Measurements from ENCODE around the gene LAMA3.
A peak's percentile ranks its signal among the peaks of the same experiment; 100 is the strongest.

LAMA3 gene

GRCh38 chr18:23970161-23971096 lies 281.2 kb downstream of the LAMA3 start:
- no peak overlapping the region for H3K27ac ChIP-seq (ENCODE audit: extremely low read depth, low read depth, low read length)
- no peaks in the 10 kb centered on the region for H3K4me1 ChIP-seq (ENCODE audit: control insufficient read depth, insufficient read depth, low read length)
- ChIA-PET CTCF (interaction anchor here (0.6 to 0.7 kb wide), 2 partner anchors 184 to 277 kb away, joined by 3 read pairs; no protein-coding TSS in a partner anchor), POLR2A (no interaction called here)
- no peak overlapping the region for H3K4me3 ChIP-seq (ENCODE audit: low read depth, low read length)
- H3K9me3 ChIP-seq (ENCODE audit: control insufficient read depth, insufficient read depth, low read depth, low read length) = no peaks in the 10 kb centered on the region
- H3K36me3 ChIP-seq (ENCODE audit: control insufficient read depth in 2 of 2, insufficient read depth in 1 of 2, low read length in 2 of 2) = no peaks in the 10 kb centered on the region
- no peak for TF ChIP-seq PRDM2 (tag by site-specific recombination; IDR thresholded peaks at IDR 0.05; ENCODE audit: borderline replicate concordance)
- 0 out of 2 replicates have a peak, but pooled peaks have one; percentile 54 for TF ChIP-seq ZNF121 (tag by site-specific recombination; IDR thresholded peaks at IDR 0.05)
- TF ChIP-seq AEBP2 (tag by site-specific recombination; IDR thresholded peaks at IDR 0.05; ENCODE audit: borderline replicate concordance) = no peak
- TF ChIP-seq ZNF521 (tag by site-specific recombination; IDR thresholded peaks at IDR 0.05) = no peak
- TF ChIP-seq ZNF768 (tag by site-specific recombination; IDR thresholded peaks at IDR 0.05) = no peak
- no peak for TF ChIP-seq ZNF555 (tag by site-specific recombination; conservative IDR thresholded peaks at IDR 0.05)

GRCh38 chr18:23971097-23971440 lies 281.8 kb downstream of the LAMA3 start:
- ChIA-PET POLR2A (no interaction called here), CTCF (interaction anchor here (0.6 to 0.7 kb wide), 2 partner anchors 184 to 278 kb away, joined by 3 read pairs; no protein-coding TSS in a partner anchor)
- no peak overlapping the region for H3K27ac ChIP-seq (ENCODE audit: extremely low read depth, low read depth, low read length)
- TF ChIP-seq ELK4 (IDR thresholded peaks at IDR 0.05; ENCODE audit: borderline replicate concordance, low read depth, low read length) = no peak
- TF ChIP-seq ZNF473 (tag by site-specific recombination; IDR thresholded peaks at IDR 0.05) = no peak
- TF ChIP-seq SP3 (tag by site-specific recombination; IDR thresholded peaks at IDR 0.05) = no peak
- TF ChIP-seq ZNF701 (tag by site-specific recombination; IDR thresholded peaks at IDR 0.05) = no peak
- TF ChIP-seq KLF7 (tag by site-specific recombination; IDR thresholded peaks at IDR 0.05; ENCODE audit: borderline replicate concordance) = no peak
- no peak for TF ChIP-seq GFI1B (tag by site-specific recombination; IDR thresholded peaks at IDR 0.05)
- TF ChIP-seq ZNF645 (tag by site-specific recombination; IDR thresholded peaks at IDR 0.05) = no peak
- no peaks in the 10 kb centered on the region for H3K9me3 ChIP-seq (ENCODE audit: control insufficient read depth, insufficient read depth, low read depth, low read length)
- H3K4me1 ChIP-seq (ENCODE audit: control insufficient read depth, insufficient read depth, low read length) = no peaks in the 10 kb centered on the region
- H3K36me3 ChIP-seq (ENCODE audit: control insufficient read depth in 2 of 2, insufficient read depth in 1 of 2, low read length in 2 of 2) = no peaks in the 10 kb centered on the region
- H3K4me3 ChIP-seq (ENCODE audit: low read depth, low read length) = no peak overlapping the region
